SK-N-SH (cell line): ENCODE measurements around the gene IL32. TPM values are rescaled to one million over a fixed set of nuclear protein-coding genes. Genes with fewer than 3 reads are reported as not detected.

Experiments used
- CTCF ChIA-PET: fragments of 300-600, 350-600 bp; formaldehyde crosslinking; extraction: SDS; loops from one replicate; lab custom pipeline; 2021; lab: Yijun Ruan, JAX
- POLR2A ChIA-PET: fragments of 350-600 bp; sonication (Branson Sonifier 250); formaldehyde crosslinking; extraction: SDS; loops from one replicate; lab custom pipeline; 2020; ENCODE audit warnings: antibody characterized with exemption, inconsistent platforms; lab: Yijun Ruan, JAX
- DNase-seq: peaks from one replicate; pipeline ENCODE4 v3.0.0; 2012
- H2AFZ ChIP-seq: fragments of 200-600 bp; sonication (generic); 2 replicates; pipeline ENCODE4 v1.8.1; 2016; ENCODE audit warnings: antibody characterized with exemption, mild to moderate bottlenecking, low read depth
- H3F3A ChIP-seq: fragments of 200-600 bp; sonication (generic); replicated peaks from 2 replicates; pipeline ENCODE3; 2016; ENCODE audit warnings: antibody characterized with exemption, mild to moderate bottlenecking; ENCODE audit not compliant: insufficient read depth
- H3K27ac ChIP-seq, 2 experiments: fragments of 200-500 bp in 1 of 2; fragments of 200-600 bp in 1 of 2; sonication (Bioruptor generic) in 1 of 2; sonication (generic), shearing (Covaris generic) in 1 of 2; 2 replicates each; pipeline versions ENCODE4 v1.5.1 to v1.6.1; 2014 to 2016; ENCODE audit warnings: low read depth in 2 of 2, inconsistent platforms in 1 of 2, low read length in 1 of 2, mild to moderate bottlenecking in 1 of 2, mixed read lengths in 1 of 2
- H3K27me3 ChIP-seq: fragments of 200-600 bp; sonication (generic), shearing (Covaris generic); 2 replicates; pipeline ENCODE4 v1.6.1; 2016; ENCODE audit warnings: mixed run types; ENCODE audit not compliant: insufficient read depth
- H3K36me3 ChIP-seq, 2 experiments: fragments of 200-500 bp in 1 of 2; fragments of 200-600 bp in 1 of 2; sonication (Bioruptor generic) in 1 of 2; sonication (generic) in 1 of 2; replicated peaks in 1 of 2; 2 replicates each; pipeline versions ENCODE3 to v1.5.1; 2014 to 2016; ENCODE audit warnings: low read length in 1 of 2, mild to moderate bottlenecking in 1 of 2; ENCODE audit not compliant: insufficient read depth in 2 of 2, control insufficient read depth in 1 of 2
- H3K4me1 ChIP-seq, 2 experiments: fragments of 200-500 bp in 1 of 2; fragments of 200-600 bp in 1 of 2; sonication (Bioruptor generic) in 1 of 2; sonication (generic), shearing (Covaris generic) in 1 of 2; 2 replicates each; pipeline versions ENCODE4 v1.5.1 to v1.6.1; 2014 to 2016; ENCODE audit warnings: low read depth in 1 of 2, low read length in 1 of 2, mixed run types in 1 of 2; ENCODE audit not compliant: insufficient read depth in 2 of 2, control insufficient read depth in 1 of 2
- H3K4me2 ChIP-seq: fragments of 200-600 bp; sonication (generic), shearing (Covaris generic); 2 replicates; pipeline ENCODE4 v1.6.1; 2017; ENCODE audit warnings: mixed run types
- H3K4me3 ChIP-seq, 2 experiments: fragments of 200-500 bp in 1 of 2; fragments of 200-600 bp in 1 of 2; sonication (Bioruptor generic) in 1 of 2; sonication (generic), shearing (Covaris generic) in 1 of 2; 2 replicates each; pipeline versions ENCODE4 v1.5.1 to v1.8.1; 2014 to 2016; ENCODE audit warnings: low read depth in 2 of 2, inconsistent platforms in 1 of 2, low read length in 1 of 2, mild to moderate bottlenecking in 1 of 2, mixed read lengths in 1 of 2, moderate library complexity in 1 of 2
- H3K79me2 ChIP-seq: fragments of 200-600 bp; sonication (generic); 2 replicates; pipeline ENCODE4 v1.8.1; 2017; ENCODE audit warnings: mild to moderate bottlenecking; ENCODE audit not compliant: insufficient read depth
- H3K9ac ChIP-seq: fragments of 200-600 bp; sonication (generic); 2 replicates; pipeline ENCODE4 v1.6.1; 2017; ENCODE audit warnings: mixed run types
- H3K9me2 ChIP-seq: fragments of 200-600 bp; sonication (generic); 2 replicates; pipeline ENCODE4 v1.6.1; 2017; ENCODE audit warnings: mixed run types
- H3K9me3 ChIP-seq: fragments of 200-600 bp; sonication (generic); 2 replicates; pipeline ENCODE4 v1.6.1; 2017; ENCODE audit warnings: mixed run types, mild to moderate bottlenecking, moderate library complexity
- H4K20me1 ChIP-seq: fragments of 200-600 bp; sonication (generic); 2 replicates; pipeline ENCODE4 v1.6.1; 2017; ENCODE audit warnings: mild to moderate bottlenecking, mixed run types; ENCODE audit not compliant: insufficient read depth
- FOXM1 ChIP-seq: IDR thresholded peaks from 2 replicates; pipeline ENCODE4 v1.4.0; 2012; ENCODE audit warnings: low read depth, mild to moderate bottlenecking
- GABPA ChIP-seq: IDR thresholded peaks from 2 replicates; pipeline ENCODE4 v1.4.0; 2012; ENCODE audit warnings: low read depth, mild to moderate bottlenecking
- GATA2 ChIP-seq: sonication (generic); formaldehyde crosslinking; IDR thresholded peaks from 2 replicates; pipeline ENCODE4 v1.5.0; 2020; ENCODE audit warnings: mild to moderate bottlenecking, missing genetic modification reagents
- JUND ChIP-seq: IDR thresholded peaks from 2 replicates; pipeline ENCODE4 v1.4.0; 2012
- MXI1 ChIP-seq: IDR thresholded peaks from 2 replicates; pipeline ENCODE4 v1.6.1; 2012; ENCODE audit warnings: mild to moderate bottlenecking, low read depth, low read length, improper control_type of control experiment
- NRF1 ChIP-seq: IDR thresholded peaks from 2 replicates; pipeline ENCODE4 v1.6.1; 2012; ENCODE audit warnings: low read depth, mild to moderate bottlenecking, low read length
- POLR2AphosphoS5 ChIP-seq: IDR thresholded peaks from 2 replicates; pipeline ENCODE4 v1.6.1; 2012; ENCODE audit warnings: low read depth, low read length
- WGBS: methylation state at CpG from one replicate; pipeline ENCODE4 v1.1.6; 2017; ENCODE audit warnings: low lambda C conversion rate; 5-methylcytosine and 5-hydroxymethylcytosine counted together
- polyA plus RNA-seq, 3 experiments: library from polyadenylated mRNA; depleted of rRNA; stranded (reverse); fragments of >200 nt; gene quantifications; 2 replicates each; pipeline ENCODE4 v1.2.3, GENCODE V29; 2012
- TF ChIP-seq, protein P1 (sequence below): fragments of 150-350 bp; IDR thresholded peaks from 2 replicates; pipeline ENCODE4 v1.6.1; 2016; ENCODE audit warnings: mild to moderate bottlenecking, low read depth, low read length
- TF ChIP-seq, protein P2 (sequence below): IDR thresholded peaks from 2 replicates; pipeline ENCODE4 v1.4.0; 2012; ENCODE audit warnings: low read depth
- TF ChIP-seq, protein P3 (sequence below): IDR thresholded peaks from 2 replicates; pipeline ENCODE4 v1.4.0; 2012; ENCODE audit warnings: low read depth, borderline replicate concordance
- TF ChIP-seq, protein P4 (sequence below): IDR thresholded peaks from 2 replicates; pipeline ENCODE4; 2012
- TF ChIP-seq, protein P5 (sequence below): IDR thresholded peaks from 2 replicates; pipeline ENCODE4 v1.6.1; 2012; ENCODE audit warnings: mild to moderate bottlenecking, low read depth, low read length, moderate library complexity

Gene IL32
- polyA plus RNA-seq, 1 of the 3 experiments (the other 2 are of a cell fraction): 26.4 TPM

DNA sequence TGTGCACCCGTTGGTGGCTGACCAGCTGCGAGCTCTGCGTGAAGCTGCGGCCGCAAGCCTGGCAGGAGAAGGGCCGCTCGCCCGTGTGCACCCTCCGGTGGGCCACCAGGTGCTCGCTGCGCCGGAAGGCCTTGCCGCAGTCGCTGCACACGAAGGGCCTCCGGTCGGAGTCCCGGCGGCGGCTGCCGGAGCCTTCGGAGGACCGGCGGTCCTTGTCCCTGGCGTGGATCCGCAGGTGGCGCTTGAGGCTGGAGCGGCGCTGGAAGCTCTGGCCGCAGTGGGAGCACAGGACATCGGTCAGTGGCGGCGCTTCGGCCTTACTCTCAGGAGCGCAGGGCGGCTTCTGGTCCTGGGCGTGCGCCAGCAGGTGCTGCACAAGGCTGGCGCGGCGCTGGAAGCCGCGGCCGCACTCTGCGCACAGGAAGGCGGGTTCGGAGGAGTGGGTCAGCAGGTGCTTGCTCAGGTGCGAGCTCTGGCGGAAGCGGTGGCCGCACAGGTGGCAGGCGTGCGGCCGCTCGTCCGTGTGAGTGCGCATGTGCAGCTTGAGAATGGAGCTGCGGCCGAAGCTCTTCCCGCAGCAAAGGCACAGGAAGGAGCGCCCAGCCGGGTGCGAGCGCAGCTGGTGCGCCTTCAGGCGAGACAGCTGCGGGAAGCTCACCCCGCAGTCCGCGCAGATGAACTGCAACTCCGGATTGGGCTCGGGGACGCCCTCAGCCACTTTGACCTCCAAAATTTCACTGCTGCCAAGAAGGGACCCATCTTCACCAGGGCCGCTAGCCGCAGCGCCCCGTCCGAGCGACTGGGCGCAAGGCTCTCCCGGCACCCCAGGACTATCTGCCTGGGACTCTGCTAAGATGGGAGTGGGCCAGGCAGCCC lies 24.5 kb downstream of the IL32 start:
- peak overlapping the region in 1 of 2 experiments; percentile 7; a peak in 1 of 4 replicates for H3K4me3 ChIP-seq
- ChIA-PET POLR2A (no interaction called here), CTCF (interaction anchor here (0.7 to 3.9 kb wide), 9 partner anchors 9 to 163 kb away, joined by 3 to 25 read pairs (median 4); partner anchors contain the start of gene IL32)
- no peak overlapping the region for H3K4me2 ChIP-seq
- no peak overlapping the region for H3K9ac ChIP-seq
- H3K4me1 ChIP-seq: no peaks in the 10 kb centered on the region; a peak in 1 of 4 replicates
- H3K79me2 ChIP-seq: no peaks in the 10 kb centered on the region
- H4K20me1 ChIP-seq: no peaks in the 10 kb centered on the region
- no peaks in the 10 kb centered on the region for H3K36me3 ChIP-seq
- H2AFZ ChIP-seq: no peak overlapping the region
- peak; percentile 72 for DNase-seq
- peak; percentile 49 for TF ChIP-seq NRF1
- no peak for TF ChIP-seq GATA2 (CRISPR knock-in tag)
- TF ChIP-seq, protein P1, sequence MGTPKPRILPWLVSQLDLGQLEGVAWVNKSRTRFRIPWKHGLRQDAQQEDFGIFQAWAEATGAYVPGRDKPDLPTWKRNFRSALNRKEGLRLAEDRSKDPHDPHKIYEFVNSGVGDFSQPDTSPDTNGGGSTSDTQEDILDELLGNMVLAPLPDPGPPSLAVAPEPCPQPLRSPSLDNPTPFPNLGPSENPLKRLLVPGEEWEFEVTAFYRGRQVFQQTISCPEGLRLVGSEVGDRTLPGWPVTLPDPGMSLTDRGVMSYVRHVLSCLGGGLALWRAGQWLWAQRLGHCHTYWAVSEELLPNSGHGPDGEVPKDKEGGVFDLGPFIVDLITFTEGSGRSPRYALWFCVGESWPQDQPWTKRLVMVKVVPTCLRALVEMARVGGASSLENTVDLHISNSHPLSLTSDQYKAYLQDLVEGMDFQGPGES: no peak
- 53% methylated on average over 33 of the region's 81 CpGs for WGBS
- no peak overlapping the region for H3K27ac ChIP-seq
- H3F3A ChIP-seq: no peaks in the 10 kb centered on the region
- H3K27me3 ChIP-seq: peaks cover 62% of the 10 kb centered on the region
- no peaks in the 10 kb centered on the region for H3K9me2 ChIP-seq
- H3K9me3 ChIP-seq: no peaks in the 10 kb centered on the region

DNA sequence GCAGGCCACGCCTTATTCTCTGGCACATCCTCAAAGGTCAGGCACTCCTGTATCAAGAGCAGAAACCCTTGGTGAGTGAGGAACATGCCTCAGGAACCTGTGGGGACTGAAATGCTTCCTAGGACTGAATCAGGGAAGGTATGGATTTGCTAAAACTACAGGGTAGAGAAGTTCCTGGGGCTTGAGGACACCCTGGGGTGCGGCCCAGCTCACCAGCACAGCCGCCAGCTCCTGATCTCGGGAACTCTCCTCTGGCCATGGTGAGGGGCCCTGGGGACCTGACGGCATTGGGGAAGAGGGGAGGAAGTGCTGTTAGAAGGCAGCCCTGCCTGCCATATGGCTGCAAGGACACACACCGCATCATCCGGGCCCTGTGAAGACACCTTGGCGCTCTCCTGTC lies 26.1 kb downstream of the IL32 start:
- Histone ChIP-seq H3K4me2 (no peak overlapping the region), H3K27me3 (peaks cover 52% of the 10 kb centered on the region), H2AFZ (no peak overlapping the region), H3F3A (no peaks in the 10 kb centered on the region), H3K27ac (no peak overlapping the region), H3K36me3 (no peaks in the 10 kb centered on the region)
- POLR2A ChIA-PET: no interaction called here
- no peak for DNase-seq
- TF ChIP-seq POLR2AphosphoS5: no peak
- no peak for TF ChIP-seq MXI1
- TF ChIP-seq GABPA: no peak
- TF ChIP-seq, protein P2, sequence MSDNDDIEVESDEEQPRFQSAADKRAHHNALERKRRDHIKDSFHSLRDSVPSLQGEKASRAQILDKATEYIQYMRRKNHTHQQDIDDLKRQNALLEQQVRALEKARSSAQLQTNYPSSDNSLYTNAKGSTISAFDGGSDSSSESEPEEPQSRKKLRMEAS: no peak
- TF ChIP-seq, protein P3, sequence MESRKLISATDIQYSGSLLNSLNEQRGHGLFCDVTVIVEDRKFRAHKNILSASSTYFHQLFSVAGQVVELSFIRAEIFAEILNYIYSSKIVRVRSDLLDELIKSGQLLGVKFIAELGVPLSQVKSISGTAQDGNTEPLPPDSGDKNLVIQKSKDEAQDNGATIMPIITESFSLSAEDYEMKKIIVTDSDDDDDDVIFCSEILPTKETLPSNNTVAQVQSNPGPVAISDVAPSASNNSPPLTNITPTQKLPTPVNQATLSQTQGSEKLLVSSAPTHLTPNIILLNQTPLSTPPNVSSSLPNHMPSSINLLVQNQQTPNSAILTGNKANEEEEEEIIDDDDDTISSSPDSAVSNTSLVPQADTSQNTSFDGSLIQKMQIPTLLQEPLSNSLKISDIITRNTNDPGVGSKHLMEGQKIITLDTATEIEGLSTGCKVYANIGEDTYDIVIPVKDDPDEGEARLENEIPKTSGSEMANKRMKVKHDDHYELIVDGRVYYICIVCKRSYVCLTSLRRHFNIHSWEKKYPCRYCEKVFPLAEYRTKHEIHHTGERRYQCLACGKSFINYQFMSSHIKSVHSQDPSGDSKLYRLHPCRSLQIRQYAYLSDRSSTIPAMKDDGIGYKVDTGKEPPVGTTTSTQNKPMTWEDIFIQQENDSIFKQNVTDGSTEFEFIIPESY: no peak
- no peak for TF ChIP-seq JUND
- TF ChIP-seq, protein P4, sequence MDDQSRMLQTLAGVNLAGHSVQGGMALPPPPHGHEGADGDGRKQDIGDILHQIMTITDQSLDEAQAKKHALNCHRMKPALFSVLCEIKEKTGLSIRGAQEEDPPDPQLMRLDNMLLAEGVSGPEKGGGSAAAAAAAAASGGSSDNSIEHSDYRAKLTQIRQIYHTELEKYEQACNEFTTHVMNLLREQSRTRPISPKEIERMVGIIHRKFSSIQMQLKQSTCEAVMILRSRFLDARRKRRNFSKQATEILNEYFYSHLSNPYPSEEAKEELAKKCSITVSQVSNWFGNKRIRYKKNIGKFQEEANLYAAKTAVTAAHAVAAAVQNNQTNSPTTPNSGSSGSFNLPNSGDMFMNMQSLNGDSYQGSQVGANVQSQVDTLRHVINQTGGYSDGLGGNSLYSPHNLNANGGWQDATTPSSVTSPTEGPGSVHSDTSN: no peak
- TF ChIP-seq FOXM1: no peak
- TF ChIP-seq, protein P5, sequence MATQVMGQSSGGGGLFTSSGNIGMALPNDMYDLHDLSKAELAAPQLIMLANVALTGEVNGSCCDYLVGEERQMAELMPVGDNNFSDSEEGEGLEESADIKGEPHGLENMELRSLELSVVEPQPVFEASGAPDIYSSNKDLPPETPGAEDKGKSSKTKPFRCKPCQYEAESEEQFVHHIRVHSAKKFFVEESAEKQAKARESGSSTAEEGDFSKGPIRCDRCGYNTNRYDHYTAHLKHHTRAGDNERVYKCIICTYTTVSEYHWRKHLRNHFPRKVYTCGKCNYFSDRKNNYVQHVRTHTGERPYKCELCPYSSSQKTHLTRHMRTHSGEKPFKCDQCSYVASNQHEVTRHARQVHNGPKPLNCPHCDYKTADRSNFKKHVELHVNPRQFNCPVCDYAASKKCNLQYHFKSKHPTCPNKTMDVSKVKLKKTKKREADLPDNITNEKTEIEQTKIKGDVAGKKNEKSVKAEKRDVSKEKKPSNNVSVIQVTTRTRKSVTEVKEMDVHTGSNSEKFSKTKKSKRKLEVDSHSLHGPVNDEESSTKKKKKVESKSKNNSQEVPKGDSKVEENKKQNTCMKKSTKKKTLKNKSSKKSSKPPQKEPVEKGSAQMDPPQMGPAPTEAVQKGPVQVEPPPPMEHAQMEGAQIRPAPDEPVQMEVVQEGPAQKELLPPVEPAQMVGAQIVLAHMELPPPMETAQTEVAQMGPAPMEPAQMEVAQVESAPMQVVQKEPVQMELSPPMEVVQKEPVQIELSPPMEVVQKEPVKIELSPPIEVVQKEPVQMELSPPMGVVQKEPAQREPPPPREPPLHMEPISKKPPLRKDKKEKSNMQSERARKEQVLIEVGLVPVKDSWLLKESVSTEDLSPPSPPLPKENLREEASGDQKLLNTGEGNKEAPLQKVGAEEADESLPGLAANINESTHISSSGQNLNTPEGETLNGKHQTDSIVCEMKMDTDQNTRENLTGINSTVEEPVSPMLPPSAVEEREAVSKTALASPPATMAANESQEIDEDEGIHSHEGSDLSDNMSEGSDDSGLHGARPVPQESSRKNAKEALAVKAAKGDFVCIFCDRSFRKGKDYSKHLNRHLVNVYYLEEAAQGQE: no peak
- no peak for TF ChIP-seq GATA2 (CRISPR knock-in tag)
- TF ChIP-seq, all 33 proteins: peak for 0
- H3K9me3 ChIP-seq: no peaks in the 10 kb centered on the region
- no peaks in the 10 kb centered on the region for H3K9me2 ChIP-seq
- H4K20me1 ChIP-seq: no peaks in the 10 kb centered on the region
- H3K79me2 ChIP-seq: no peaks in the 10 kb centered on the region
- CTCF ChIA-PET: interaction anchor here (2.1 to 3.9 kb wide), 4 partner anchors 9 to 60 kb away, joined by 7 to 25 read pairs (median 12); no protein-coding TSS in a partner anchor
- no peak overlapping the region for H3K4me3 ChIP-seq
- H3K9ac ChIP-seq: no peak overlapping the region
- H3K4me1 ChIP-seq: no peaks in the 10 kb centered on the region; a peak in 1 of 4 replicates
- WGBS: 70% methylated on average over 8 of the region's 8 CpGs
